GM12873 (cell line): Measurements from ENCODE around the gene SLIT3.

Experiments
- CTCF ChIP-seq: IDR thresholded peaks from 2 replicates; pipeline ENCODE4 v1.5.1; 2012; ENCODE audit warnings: low read depth, mild to moderate bottlenecking, moderate library complexity, low read length, control low read depth; ENCODE audit not compliant: insufficient read depth; ENCODE audit errors: missing control alignments

The SLIT3 gene

GRCh38 chr5:168746893-168747640, 553.9 kb downstream of the SLIT3 start:
- no peak for TF ChIP-seq CTCF

GRCh38 chr5:168743617-168744016, 557.3 kb downstream of the SLIT3 start:
- TF ChIP-seq CTCF = no peak

GRCh38 chr5:168740811-168741213, 560.1 kb downstream of the SLIT3 start:
- no peak for TF ChIP-seq CTCF

- TF ChIP-seq CTCF = no peak
Measured at GRCh38 chr5:168740092-168740800, 560.7 kb downstream of the SLIT3 start.

- no peak for TF ChIP-seq CTCF
Measured at GRCh38 chr5:168737066-168737465, 563.9 kb downstream of the SLIT3 start.

GRCh38 chr5:168736281-168736831, 564.6 kb downstream of the SLIT3 start:
- TF ChIP-seq CTCF = no peak

GRCh38 chr5:168734620-168735300, 566.2 kb downstream of the SLIT3 start:
- TF ChIP-seq CTCF = no peak
